Urothelium cell line (cell line): ENCODE measurements around the gene PLD3.

Experiments used
- DNase-seq: peaks from one replicate; pipeline ENCODE4 v3.0.0; 2011; ENCODE audit warnings: low spot score, mixed read lengths
- FAIRE-seq: peaks from 2 replicates; lab custom pipeline; 2011; peaks lifted over from hg19 to GRCh38; lab: Jason Lieb, UNC

Gene PLD3, protein sequence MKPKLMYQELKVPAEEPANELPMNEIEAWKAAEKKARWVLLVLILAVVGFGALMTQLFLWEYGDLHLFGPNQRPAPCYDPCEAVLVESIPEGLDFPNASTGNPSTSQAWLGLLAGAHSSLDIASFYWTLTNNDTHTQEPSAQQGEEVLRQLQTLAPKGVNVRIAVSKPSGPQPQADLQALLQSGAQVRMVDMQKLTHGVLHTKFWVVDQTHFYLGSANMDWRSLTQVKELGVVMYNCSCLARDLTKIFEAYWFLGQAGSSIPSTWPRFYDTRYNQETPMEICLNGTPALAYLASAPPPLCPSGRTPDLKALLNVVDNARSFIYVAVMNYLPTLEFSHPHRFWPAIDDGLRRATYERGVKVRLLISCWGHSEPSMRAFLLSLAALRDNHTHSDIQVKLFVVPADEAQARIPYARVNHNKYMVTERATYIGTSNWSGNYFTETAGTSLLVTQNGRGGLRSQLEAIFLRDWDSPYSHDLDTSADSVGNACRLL

DNA sequence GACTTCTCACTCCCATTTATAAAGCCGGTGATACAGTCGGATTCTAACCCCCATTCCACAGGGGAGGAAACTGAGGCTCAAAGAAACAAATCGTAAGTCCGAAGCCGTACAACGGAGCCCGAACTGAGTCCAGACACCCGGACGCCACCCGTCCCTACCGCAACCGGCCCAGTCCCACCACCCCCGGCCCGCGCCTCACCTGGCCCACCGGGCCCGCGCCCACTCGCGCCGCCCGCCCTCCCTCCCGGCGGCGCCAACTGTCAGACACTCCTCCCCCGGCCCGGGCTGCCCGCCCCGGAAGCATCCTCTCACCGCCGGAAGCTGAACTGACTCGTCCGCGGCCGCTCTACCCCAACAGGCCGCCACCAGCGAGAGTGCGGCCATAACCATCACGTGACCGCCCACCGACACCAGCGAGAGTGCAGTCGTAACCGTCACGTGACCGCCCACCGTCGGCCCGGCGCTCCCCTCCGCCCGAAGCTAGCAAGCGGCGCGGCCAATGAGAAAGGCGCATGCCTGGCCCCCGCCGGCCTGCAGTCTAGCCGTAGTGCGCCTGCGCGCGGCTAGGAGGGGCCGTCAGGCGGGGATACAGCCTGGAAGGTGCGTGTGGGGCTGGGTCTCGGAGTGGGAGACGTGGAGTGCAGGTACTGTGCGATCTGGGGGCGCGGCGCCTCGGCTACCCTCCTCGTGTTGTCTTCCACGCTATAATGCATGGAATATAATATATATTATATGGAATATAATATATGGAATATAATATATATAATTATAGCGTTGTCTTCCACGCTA lies at the start of gene PLD3, which contains the start of gene C19orf47:
Gene PLD3, plus strand, starts transcription at position 571 of the 789 bp plus-strand sequence. CDS start 17,789 bp downstream, outside the sequence.
Gene C19orf47, minus strand, starts transcription at position 273 of the 789 bp plus-strand sequence. CDS start 6,540 bp downstream, outside the sequence.
- FAIRE-seq = peak; percentile 92

DNA sequence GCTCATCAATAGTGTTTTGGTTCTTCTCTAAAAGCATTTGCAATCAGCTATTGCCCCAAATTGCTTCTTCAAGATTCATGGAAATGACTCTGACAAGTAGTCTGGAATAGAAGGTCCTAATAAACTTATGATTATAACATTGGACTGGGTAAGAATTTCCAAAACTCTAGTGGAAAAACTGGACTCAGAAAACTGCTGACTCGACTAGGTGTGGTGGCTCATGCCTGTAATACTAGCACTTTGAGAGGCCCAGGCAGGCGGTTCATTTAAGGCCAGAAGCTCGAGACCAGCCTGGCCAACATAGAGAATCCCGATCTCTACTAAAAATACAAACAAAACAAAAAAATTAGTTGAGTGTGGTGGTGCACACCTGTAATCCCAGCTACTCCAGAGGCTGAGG lies 47.8 kb upstream of the PLD3 start:
- no peak for FAIRE-seq

More for the DNA sequence above, at the start of gene PLD3, which contains the start of gene C19orf47:
- peak; percentile 100 for DNase-seq

DNA sequence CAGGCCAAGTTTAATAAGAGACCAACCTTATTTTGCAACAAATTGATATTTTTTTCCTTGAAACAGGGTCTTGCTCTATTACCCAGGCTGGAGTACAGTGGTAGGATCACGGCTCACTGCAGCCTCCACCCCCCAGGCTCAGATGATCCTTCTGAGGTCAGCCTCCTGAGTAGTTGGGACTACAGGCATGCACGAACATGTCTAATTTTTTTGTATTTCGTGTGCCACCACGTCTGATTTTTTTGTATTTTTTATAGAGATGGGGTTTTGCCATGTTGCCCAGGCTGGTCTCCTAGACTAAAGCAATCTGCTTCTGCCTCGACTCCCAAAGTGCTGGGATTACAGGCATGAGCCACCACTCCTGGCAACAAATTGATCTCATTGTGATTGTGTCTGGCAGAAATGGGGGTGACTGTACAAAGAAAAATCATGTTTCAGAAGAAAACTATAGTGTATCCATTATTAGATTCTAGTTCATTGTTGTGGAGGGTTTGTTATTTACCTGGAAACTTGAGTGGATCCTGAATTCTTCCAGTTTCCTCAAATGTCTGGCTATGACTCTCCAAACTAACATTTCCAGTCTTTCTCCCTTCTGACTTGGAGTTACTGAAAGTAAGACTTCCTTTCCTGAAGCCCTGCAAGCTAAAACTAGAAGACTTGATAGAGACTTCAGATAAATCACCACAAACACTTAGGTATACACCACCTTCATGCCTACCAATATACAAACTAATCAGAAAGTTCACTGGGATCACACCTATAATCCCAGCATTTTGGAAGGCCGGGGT lies 46.1 kb upstream of the PLD3 start:
- no peak for DNase-seq
- FAIRE-seq = no peak

More for the DNA sequence above, 47.8 kb upstream of the PLD3 start:
- DNase-seq = no peak

DNA sequence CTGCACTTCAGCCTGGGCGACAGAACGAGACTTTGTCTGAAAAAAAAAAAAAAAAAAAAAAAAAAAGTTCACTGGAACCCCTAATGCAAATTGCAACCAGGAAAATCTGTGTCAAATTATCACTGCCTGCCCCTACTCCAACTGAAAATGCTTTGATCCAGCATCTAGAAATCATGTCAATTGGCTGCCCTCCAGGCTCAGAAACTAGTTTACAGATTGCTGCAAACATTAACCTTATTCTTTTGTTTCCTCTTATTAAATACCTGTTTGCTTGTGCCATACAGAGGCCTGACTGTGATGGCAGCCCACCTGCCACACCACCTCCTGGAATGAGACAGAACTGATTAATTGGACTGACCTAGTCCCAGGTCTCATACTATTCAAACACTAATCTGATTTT lies 44.7 kb upstream of the PLD3 start:
- FAIRE-seq (no peak), DNase-seq (no peak)

DNA sequence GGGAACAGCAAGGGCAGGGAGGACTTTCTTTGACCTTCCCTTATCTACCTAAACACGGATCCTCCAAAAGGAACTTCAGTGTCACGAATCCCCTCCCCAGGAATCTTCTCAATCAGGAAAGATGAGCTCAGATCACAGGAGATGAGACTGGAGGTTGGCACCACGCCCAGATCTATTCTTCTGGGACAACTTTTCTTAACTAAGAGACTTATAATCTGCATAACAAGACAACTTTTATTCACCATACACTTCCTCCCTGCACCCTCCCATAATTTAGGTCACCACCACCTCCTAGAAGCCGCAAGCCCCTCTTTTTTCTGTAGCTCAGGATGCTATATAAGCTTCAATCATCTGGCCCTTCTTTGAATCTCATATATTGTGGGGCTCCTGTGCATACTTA lies 44.2 kb upstream of the PLD3 start:
- DNase-seq (no peak), FAIRE-seq (no peak)

DNA sequence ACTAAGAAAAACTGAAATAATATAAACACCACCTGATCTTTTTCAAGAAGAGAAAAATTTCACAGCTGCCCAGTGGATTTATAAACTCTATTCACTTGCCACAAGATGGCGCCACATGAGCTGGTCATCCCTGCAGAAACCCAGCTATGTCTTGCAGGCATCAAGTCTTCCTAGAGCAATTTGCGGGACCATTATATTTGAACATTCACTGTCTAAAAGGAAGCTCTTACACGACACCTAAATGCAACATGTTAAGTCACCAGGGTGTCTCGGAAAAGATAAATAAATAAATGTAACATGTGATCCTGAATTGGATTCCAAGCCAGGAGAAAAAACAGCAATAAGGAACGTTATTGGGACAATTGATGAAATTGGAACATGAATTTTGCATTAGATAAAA lies 43.1 kb upstream of the PLD3 start:
- peak; percentile 79 for DNase-seq
- no peak for FAIRE-seq

DNA sequence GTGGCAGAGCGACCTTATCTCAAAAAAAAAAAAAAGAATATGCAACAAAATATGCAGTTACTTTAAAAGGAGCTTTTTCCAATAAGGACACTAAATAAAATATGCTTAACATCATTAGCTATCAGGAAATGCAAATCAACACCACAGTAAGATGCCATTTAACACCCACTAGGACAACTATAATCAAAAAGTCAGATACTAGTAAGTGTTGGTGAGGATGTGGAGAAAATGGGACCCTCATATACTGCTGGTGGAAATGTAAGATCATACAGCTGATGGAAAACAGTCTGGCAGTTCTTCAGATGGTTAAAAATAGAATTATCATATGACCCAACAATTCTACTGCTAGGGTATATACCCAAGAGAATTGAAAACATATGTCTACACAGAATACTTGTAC lies 38.8 kb upstream of the PLD3 start:
- FAIRE-seq = no peak

DNA sequence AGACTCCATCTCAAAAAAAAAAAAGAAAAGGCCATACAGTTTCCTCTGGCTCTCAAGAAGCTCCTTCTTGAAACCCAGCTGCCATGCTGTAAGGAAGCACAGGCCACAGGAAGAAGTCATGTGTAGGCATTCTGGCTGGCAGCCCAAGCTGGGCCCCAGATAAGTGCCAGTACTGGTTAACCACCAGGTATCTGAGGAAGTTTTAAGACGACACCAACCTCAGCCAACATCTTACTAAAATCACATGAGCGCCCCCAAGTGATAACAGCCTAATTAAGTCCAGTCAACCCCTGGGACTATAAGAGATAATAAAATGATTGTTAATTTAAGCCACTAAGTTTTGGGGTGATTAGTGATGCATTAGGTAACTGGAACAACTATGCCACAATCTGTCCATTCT lies 36.0 kb upstream of the PLD3 start:
- no peak for DNase-seq
- no peak for FAIRE-seq

More for the DNA sequence above, 38.8 kb upstream of the PLD3 start:
- DNase-seq = no peak

DNA sequence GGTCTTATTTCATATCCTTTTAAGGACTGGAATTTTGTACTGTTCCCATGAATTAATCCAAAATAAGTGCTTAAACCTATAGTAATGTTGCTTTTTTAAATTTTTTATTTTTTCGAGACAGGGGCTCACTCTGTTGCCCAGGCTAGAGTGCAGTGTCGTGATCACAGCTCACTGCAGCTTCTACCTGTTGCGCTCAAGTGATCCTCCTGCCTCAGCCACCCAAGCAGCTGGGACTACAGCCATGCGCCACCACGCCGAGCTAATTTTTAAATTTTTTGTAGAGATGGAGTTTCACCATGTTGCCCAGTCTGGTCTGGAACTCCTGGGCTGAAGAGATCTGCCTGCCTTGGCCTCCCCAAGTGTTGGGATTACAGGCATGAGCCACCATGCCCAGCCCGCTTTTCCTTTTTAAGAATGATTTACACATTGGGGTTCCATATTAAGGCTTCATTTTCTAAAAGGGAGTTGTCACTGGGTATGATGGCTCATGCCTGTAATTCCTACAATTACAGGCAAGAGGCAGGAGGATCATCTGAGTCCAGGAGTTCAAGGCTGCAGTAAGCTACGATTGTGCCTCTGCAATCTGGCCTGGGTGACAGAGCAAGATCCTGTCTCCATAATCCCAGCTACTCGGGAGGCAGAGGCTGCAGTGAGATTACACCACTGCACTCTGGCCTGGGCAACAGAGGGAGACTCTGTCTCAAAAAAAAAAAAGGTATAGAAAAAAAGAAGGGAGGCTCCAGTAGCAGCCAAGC lies 35.1 kb upstream of the PLD3 start:
- DNase-seq = no peak
- no peak for FAIRE-seq

DNA sequence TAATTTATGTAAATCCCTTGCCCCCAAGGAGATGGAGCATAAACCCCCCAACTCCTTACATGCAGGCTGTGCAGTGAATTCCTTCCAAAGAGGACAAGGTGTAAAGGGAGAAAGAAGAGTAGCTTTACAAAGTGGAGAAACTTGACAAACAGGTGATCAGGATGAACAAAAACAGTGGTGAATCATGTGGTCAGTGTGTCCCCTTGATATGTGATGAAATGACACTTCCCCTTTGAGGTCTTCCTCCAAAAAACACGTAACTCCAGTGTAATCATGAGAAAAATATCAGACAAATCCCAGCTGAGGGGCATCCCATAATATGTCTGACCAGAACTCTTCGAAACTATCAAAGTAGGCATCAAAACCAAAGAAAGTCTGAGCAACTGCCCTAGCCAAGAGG lies 33.8 kb upstream of the PLD3 start:
- no peak for FAIRE-seq

DNA sequence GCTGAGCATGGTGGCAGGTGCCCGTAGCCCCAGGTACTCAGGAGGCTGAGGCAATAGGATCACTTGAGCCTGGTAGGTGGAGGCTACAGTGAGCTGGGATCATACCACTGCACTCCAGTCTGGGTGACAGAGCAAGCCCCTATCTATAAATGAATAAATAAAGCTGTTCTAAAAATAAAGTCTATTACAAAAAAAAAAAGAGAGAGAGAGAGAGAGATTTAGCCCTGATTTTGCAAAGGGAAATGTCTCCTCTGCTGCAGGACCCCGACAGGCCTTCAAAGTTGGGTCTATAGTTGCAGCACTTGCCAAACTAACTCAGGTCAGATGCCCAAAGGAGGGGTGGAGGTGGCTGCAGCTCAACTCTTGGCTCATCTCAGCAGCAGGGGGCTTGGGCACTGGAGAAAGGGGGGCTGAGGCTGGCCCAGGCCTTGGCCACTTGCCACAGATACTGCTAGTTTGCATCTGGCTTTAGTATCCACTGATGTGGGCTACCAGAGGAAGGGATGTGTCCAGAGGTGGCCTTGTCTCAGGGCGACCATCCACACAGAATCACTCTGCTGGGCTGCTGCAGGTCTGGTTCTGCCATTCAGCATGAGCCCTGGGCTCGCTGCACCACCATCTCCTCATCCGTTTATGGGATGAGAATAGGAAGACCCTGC lies 32.6 kb upstream of the PLD3 start:
- FAIRE-seq (no peak), DNase-seq (no peak)

More for the DNA sequence above, 33.8 kb upstream of the PLD3 start:
- no peak for DNase-seq

DNA sequence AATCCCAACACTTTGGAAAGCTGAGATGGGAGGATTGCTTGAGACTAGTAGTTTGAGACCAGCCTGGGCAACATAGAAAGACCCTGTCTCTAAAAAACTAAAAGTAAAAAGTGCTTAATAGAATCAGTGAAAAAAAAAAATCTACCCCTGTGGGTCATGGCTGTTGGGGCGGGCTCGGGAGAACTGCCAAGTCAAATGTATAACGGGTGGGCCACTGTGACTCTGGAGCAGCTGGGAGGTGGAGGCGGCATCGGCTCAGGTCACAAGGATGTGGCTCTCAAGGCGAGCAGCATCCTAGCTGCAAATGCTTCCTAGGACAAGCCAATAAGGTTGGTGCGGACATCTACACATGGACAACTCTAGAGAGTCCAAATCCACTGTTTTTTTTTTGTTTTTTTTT lies 31.2 kb upstream of the PLD3 start:
- FAIRE-seq = no peak

DNA sequence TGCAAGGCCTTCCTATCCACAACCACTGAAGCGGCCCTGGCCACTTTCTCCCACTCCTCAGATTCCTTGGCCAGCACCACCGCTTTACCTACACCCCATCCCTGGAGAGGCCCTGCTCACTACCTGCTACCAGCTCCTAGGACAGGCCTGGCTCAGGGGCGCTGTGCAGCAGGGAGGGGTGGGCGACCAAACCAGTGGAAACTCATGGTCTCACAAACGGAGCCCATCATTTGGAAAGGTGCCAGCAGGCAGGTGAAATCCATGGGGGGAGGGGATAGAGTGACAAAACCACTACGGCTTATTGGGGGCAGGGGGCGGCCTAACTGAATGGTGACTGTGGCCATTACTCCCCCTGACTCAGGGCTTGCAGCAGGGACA lies 27.9 kb upstream of the PLD3 start:
- FAIRE-seq (no peak), DNase-seq (no peak)

More for the DNA sequence above, 31.2 kb upstream of the PLD3 start:
- no peak for DNase-seq

DNA sequence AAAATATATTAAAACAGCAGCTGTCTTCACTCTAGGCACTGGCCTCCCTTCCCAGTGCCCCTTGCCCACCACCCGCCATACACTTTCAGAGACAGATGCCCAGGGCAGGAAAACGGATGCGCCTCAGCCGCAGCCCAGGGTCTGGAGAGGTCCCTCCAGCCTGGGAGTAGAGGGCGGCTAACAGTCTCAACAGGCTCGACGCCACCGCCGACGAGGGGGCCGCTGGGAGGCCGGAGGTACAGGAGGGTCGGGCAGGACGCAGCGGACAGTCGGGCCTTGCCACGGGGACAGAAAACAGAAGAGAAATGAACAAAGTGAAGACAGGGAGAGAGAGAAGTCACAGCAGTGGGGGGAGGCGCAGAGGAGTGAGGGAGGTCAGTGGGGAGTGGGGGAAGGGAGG lies 27.4 kb upstream of the PLD3 start:
- DNase-seq (no peak), FAIRE-seq (no peak)

DNA sequence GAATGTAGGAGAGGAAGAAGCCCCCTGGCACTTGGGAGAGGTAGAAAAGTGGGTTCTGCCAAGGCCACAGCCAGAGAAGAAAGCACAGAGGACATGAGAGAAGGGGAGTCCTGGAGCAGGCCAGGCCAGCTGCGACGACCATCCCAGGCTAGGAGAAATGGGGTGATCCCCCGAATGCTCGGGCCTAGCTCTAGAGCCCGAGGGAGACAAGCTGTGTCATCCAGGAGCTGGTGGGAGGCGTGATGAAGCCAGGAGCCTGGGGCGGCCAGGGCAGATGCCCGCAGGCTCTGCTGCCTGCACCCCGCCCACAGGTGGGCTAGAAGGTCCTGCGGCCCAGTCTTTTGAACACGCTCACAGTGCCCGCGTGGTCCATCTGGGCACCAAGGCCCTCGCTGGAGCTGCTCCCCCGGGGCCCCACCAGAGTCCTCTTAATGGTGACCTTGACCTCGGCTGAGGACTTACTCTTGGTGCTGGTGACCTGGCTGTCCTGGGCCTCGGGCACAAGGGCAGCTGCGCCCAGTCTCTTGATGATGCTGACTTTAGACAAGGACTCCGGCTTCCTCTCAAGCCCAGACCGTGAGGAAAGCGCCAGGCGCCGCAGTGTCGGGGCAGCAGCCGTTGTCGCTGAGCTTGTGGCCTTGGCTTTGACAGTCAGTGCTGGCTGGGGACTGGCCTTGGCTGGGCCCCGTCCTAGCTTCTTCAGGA lies 26.8 kb upstream of the PLD3 start:
- DNase-seq (no peak), FAIRE-seq (no peak)

DNA sequence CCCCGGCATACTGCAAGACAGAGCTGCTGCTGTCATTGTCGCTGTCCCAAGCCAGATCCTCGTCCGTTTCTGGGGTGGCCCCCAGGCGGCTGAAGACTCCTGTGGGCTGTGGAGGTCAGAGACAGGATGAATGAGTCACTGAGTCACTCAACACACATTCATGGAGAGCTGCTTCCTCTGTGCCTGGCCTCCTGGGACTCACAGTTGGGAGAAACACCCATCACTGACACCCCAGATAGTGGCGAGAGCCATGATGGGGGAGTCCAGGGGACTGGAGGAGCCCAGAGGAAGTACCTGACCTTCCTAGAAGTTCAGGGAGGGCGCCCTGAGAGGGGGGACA lies 26.3 kb upstream of the PLD3 start:
- DNase-seq (no peak), FAIRE-seq (no peak)

DNA sequence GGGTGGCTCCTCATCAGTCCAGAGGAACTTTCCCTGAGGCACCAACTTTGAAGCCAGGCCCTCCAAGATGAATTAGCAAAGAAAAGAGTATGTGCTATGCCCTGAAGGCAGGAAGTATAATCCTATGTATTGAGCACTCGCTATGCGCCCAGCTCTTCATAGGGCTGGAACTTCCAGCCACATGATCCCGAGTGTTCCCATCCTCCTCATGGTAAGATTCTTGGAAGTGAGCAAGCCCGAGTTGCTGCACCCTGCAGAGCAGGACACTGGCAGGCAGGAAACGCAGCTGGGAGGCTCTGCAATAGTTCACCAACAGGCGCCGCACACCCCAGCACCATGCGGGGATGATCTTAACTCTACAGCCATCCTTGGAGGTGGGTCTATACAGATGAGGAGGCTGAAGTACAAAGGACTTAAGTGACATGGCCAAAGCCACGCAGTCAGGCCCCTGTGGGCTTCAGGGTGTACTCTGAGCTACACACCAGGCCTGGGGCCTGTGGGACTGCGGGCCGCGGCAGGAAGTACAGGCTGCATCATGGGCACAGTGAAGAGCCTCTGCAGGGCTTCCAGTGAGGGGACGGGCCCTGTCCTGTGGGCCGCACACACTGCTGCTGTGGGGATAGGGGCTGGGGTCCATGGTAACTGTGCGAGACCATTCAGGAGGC lies 25.4 kb upstream of the PLD3 start:
- no peak for FAIRE-seq
- DNase-seq = no peak

DNA sequence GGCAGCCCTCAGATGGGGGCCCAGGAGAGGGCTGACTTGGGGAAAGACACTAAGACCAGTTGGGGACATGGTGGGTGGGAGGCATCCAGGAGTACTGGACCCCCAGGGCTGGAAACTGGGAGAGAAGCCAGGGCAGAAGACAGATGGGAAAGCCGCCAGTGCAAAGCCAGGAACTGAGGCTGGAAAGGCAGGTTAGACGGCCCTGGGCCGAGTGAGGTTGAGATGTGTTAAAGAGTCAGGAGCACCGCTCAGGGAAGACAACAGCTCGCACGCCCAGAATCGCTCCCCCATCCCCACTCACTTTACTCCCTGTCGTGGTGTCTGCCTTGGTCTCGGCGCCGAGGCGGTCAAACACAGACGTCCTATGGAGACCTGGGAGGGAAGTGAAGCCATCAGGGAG lies 24.8 kb upstream of the PLD3 start:
- DNase-seq (no peak), FAIRE-seq (no peak)

DNA sequence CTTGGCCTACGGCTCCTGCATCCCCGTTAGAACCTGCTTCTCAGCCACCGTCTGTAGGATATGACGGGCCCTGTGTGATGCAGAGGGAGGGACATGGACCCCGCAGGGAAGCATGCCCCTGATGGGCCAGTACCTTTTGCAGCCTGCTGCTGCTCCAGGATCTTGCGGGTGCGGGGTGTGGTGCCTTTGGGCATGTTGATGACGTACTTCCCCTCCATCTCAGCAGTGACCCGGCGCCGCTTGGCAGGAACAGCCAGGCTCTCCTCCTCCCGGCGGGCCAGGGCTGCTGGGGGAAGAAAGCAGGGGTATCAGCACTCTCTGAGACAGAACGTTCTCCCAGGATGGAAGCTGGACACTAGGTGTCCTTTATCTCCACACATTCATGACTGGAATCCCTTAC lies 22.3 kb upstream of the PLD3 start:
- DNase-seq (no peak), FAIRE-seq (no peak)
